GM13976 (cell line): Measurements from ENCODE around the gene SLC40A1.

Source experiments
- DNase-seq: peaks from one replicate; pipeline ENCODE4 v3.0.0; 2012; ENCODE audit warnings: low spot score
- CTCF ChIP-seq: IDR thresholded peaks from 2 replicates; pipeline ENCODE4 v1.5.1; 2012; ENCODE audit warnings: borderline replicate concordance, mild to moderate bottlenecking; ENCODE audit not compliant: insufficient read depth; ENCODE audit errors: extremely low read depth, missing control alignments, control extremely low read depth
- in situ Hi-C: fragments of 300-500 bp; cut with MboI; formaldehyde crosslinking; loops from one replicate; pipeline ENCODE4 v1.12.0; 2022; ENCODE audit warnings: low sequenced_read_pairs, mixed read lengths, inconsistent platforms; ENCODE audit not compliant: unreplicated experiment

Gene SLC40A1

GRCh38 chr2:189536830-189537229 is 43.8 kb downstream of the SLC40A1 start:
- no peak for TF ChIP-seq CTCF
- no peak for DNase-seq
- in situ Hi-C loops: no loop called here

- in situ Hi-C loops: no loop called here
- TF ChIP-seq CTCF: no peak
- DNase-seq: no peak
Observed at GRCh38 chr2:189534854-189535832, 45.4 kb downstream of the SLC40A1 start.

GRCh38 chr2:189533288-189534035 is 47.1 kb downstream of the SLC40A1 start:
- TF ChIP-seq CTCF: no peak
- DNase-seq: no peak
- in situ Hi-C loops: no loop called here

GRCh38 chr2:189530965-189531637 is 49.5 kb downstream of the SLC40A1 start:
- no peak for DNase-seq
- in situ Hi-C loops: no loop called here
- no peak for TF ChIP-seq CTCF

DNA sequence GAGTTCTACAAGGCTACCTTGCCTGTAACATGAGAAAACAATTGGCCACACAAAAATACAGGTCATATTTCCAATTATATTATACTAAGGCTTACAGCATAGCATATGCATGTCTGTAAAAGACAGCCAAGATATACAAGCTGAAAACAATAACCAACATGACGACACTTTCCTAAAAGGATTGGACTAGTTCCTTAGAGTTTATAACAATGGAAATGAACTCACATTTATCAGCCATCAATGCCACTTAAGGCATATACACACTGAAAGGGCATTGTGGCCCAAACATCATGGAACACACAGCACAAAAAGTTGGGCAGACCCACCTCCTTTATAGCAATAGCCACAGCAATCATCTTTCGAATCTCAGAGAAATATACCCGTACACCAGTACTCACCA is 52.0 kb downstream of the SLC40A1 start:
- no peak for DNase-seq
- TF ChIP-seq CTCF: no peak
- in situ Hi-C loops: no loop called here

- DNase-seq: no peak
- TF ChIP-seq CTCF: no peak
- in situ Hi-C loops: no loop called here
Observed at GRCh38 chr2:189527812-189528592, 52.6 kb downstream of the SLC40A1 start.
